Endothelial cell of umbilical vein (primary cell): ENCODE data around the gene HPS4. TPM values are rescaled to one million over a fixed set of nuclear protein-coding genes. Genes with fewer than 3 reads are reported as not detected.

Source experiments
- BruUV-seq: library from RNA; stranded (reverse); fragments of 400-500 nt; replicated peaks from 2 replicates; lab custom pipeline; 2021; lab: Mats Ljungman, UMichigan
- CTCF ChIA-PET: fragments of 300-600, 350-600 bp; sonication (Branson Sonifier 250); formaldehyde crosslinking; loops from one replicate; lab custom pipeline; 2021; ENCODE audit warnings: antibody characterized with exemption, inconsistent platforms; lab: Charles Lee
- POLR2A ChIA-PET: fragments of 300-600, 350-600 bp; sonication (Branson Sonifier 250); formaldehyde crosslinking; loops from one replicate; lab custom pipeline; 2021; ENCODE audit warnings: antibody characterized with exemption, inconsistent platforms; lab: Charles Lee
- DNase-seq: peaks from one replicate; pipeline ENCODE4 v3.0.0-alpha.2; 2011; ENCODE audit warnings: low read depth, low spot score
- FAIRE-seq: peaks from 2 replicates; lab custom pipeline; 2011; peaks lifted over from hg19 to GRCh38; lab: Jason Lieb, UNC
- H2AFZ ChIP-seq: 2 replicates; pipeline ENCODE4 v1.6.0; 2012; ENCODE audit warnings: low read depth, low read length, control low read depth, inconsistent platforms
- H3K27ac ChIP-seq: 2 replicates; pipeline ENCODE4 v1.5.1; 2011; ENCODE audit warnings: low read depth, mild to moderate bottlenecking, control low read depth, low read length, moderate library complexity; ENCODE audit not compliant: insufficient read depth
- H3K27me3 ChIP-seq, 2 experiments: 2 replicates each; pipeline versions ENCODE4 v1.6.0 to v1.6.1; 2011; ENCODE audit warnings: low read length in 2 of 2, mixed read lengths in 1 of 2; ENCODE audit not compliant: control insufficient read depth in 2 of 2, insufficient read depth in 2 of 2
- H3K36me3 ChIP-seq, 2 experiments: 2 replicates in 1 of 2; 3 replicates in 1 of 2; pipeline ENCODE4 v1.5.1; 2011; ENCODE audit warnings: low read length in 2 of 2, mild to moderate bottlenecking in 1 of 2, moderate library complexity in 1 of 2; ENCODE audit not compliant: control insufficient read depth in 2 of 2, insufficient read depth in 2 of 2; ENCODE audit errors: extremely low read depth in 1 of 2
- H3K4me1 ChIP-seq: 3 replicates; pipeline ENCODE4 v1.5.1; 2011; ENCODE audit warnings: mild to moderate bottlenecking, low read length; ENCODE audit not compliant: control insufficient read depth, insufficient read depth; ENCODE audit errors: extremely low read depth
- H3K4me2 ChIP-seq: 2 replicates; pipeline ENCODE4 v1.6.1; 2011; ENCODE audit warnings: low read length, control low read depth, mixed read lengths; ENCODE audit not compliant: insufficient read depth
- H3K4me3 ChIP-seq, 3 experiments: fragments of 200-600 bp in 1 of 3; sonication (generic), shearing (Covaris generic) in 1 of 3; replicated peaks in 1 of 3; 2 replicates each; pipeline ENCODE4 v1.5.1; 2011 to 2016; ENCODE audit warnings: control low read depth in 3 of 3, low read length in 3 of 3, mild to moderate bottlenecking in 2 of 3, inconsistent platforms in 1 of 3, low read depth in 1 of 3, moderate library complexity in 1 of 3; ENCODE audit not compliant: insufficient read depth in 1 of 3
- H3K79me2 ChIP-seq: 2 replicates; pipeline ENCODE4 v1.6.0; 2012; ENCODE audit warnings: low read length, inconsistent platforms; ENCODE audit not compliant: control insufficient read depth, insufficient read depth
- H3K9ac ChIP-seq: replicated peaks from 2 replicates; pipeline ENCODE3; 2011; ENCODE audit warnings: low read length, control low read depth; ENCODE audit not compliant: insufficient read depth; ENCODE audit errors: extremely low read depth
- H3K9me1 ChIP-seq: replicated peaks from 3 replicates; pipeline ENCODE4 v1.6.0; 2011; ENCODE audit warnings: mild to moderate bottlenecking, low read length; ENCODE audit not compliant: control insufficient read depth, insufficient read depth; ENCODE audit errors: extremely low read depth
- H3K9me3 ChIP-seq: replicated peaks from 2 replicates; pipeline ENCODE4 v1.5.1; 2012; ENCODE audit warnings: low read length, inconsistent platforms; ENCODE audit not compliant: control insufficient read depth, insufficient read depth
- H4K20me1 ChIP-seq: replicated peaks from 2 replicates; pipeline ENCODE3; 2011; ENCODE audit warnings: mild to moderate bottlenecking, low read length; ENCODE audit not compliant: control insufficient read depth, insufficient read depth; ENCODE audit errors: extremely low read depth
- EZH2 ChIP-seq: IDR thresholded peaks from 2 replicates; pipeline ENCODE4 v1.6.1; 2012; ENCODE audit warnings: borderline replicate concordance, low read depth, mild to moderate bottlenecking, moderate library complexity, low read length, inconsistent platforms; ENCODE audit not compliant: severe bottlenecking
- FOS ChIP-seq: IDR thresholded peaks from 2 replicates; pipeline ENCODE4 v1.6.1; 2011; ENCODE audit warnings: mild to moderate bottlenecking, low read length, moderate library complexity, borderline replicate concordance; ENCODE audit not compliant: insufficient read depth
- GATA2 ChIP-seq: IDR thresholded peaks from 2 replicates; pipeline ENCODE4 v1.7.0; 2011; ENCODE audit warnings: low read depth, mild to moderate bottlenecking, moderate library complexity, mixed read lengths, low read length; ENCODE audit not compliant: insufficient read length, insufficient read depth
- JUN ChIP-seq: IDR thresholded peaks from 2 replicates; pipeline ENCODE4 v1.6.1; 2011; ENCODE audit warnings: borderline replicate concordance, low read depth; ENCODE audit not compliant: insufficient read length, insufficient read depth
- MAX ChIP-seq: IDR thresholded peaks from 2 replicates; pipeline ENCODE4 v1.6.1; 2011; ENCODE audit not compliant: insufficient read depth, insufficient read length
- MYC ChIP-seq: IDR thresholded peaks from one replicate; pipeline ENCODE4 v1.6.1; 2011; ENCODE audit warnings: mild to moderate bottlenecking, low read depth, low read length
- POLR2A ChIP-seq: IDR thresholded peaks from 2 replicates; pipeline ENCODE4 v1.6.1; 2012; ENCODE audit warnings: low read depth, mild to moderate bottlenecking, control low read depth, low read length
- POLR2AphosphoS5 ChIP-seq: IDR thresholded peaks from 2 replicates; pipeline ENCODE4 v1.6.1; 2012; ENCODE audit warnings: low read depth, mild to moderate bottlenecking, control low read depth, low read length, moderate library complexity; ENCODE audit not compliant: insufficient read depth
- dilution Hi-C: fragments of 300-500 bp; cut with MboI; formaldehyde crosslinking; loops from one replicate; pipeline ENCODE4 v1.15.0; 2019; ENCODE audit warnings: low sequenced_read_pairs; ENCODE audit not compliant: extremely low pct_ligation_motif_present
- intact Hi-C: fragments of 100-400 bp; cut with micrococcal nuclease; formaldehyde crosslinking; loops from one replicate; pipeline ENCODE4 v1.10.0; 2022
- polyA plus RNA-seq, 4 experiments: library from polyadenylated mRNA; depleted of rRNA in 3 of 4; stranded (reverse) in 3 of 4; unstranded in 1 of 4; fragments of >200 nt; gene quantifications; 2 replicates each; pipeline versions ENCODE4 v1.2.1 to v1.2.3, GENCODE V29; 2011 to 2012; ENCODE audit warnings: missing spikeins in 1 of 4
- total RNA-seq: library from RNA; stranded (reverse); gene quantifications from 2 replicates; pipeline ENCODE4 v1.2.3, GENCODE V29; 2021
- TF ChIP-seq, protein P1 (sequence below), 2 donors: IDR thresholded peaks; 1 replicate in 1 of 2; 2 replicates in 1 of 2; pipeline ENCODE4 v1.5.1; 2011; ENCODE audit warnings: low read length in 2 of 2, mild to moderate bottlenecking in 2 of 2, moderate library complexity in 2 of 2, control low read depth in 1 of 2, inconsistent platforms in 1 of 2, low read depth in 1 of 2; ENCODE audit not compliant: insufficient read depth in 1 of 2; ENCODE audit errors: extremely low read depth in 1 of 2

HPS4 gene
- total and polyA plus RNA-seq, 2 donors (not counting 3 experiments of a cell fraction or from before 2014, with no cell fraction given): 28.4 to 29.7 TPM

- Histone ChIP-seq H3K36me3 (peaks cover 5 to 21% of the 10 kb centered on the region in 2 experiments), H3K9me1 (no peaks in the 10 kb centered on the region), H2AFZ (no peak overlapping the region), H3K9me3 (no peaks in the 10 kb centered on the region), H3K4me2 (no peak overlapping the region), H3K9ac (no peak overlapping the region), H3K4me1 (peaks cover 20% of the 10 kb centered on the region), H4K20me1 (no peaks in the 10 kb centered on the region), H3K4me3 (no peak overlapping the region), H3K27ac (no peak overlapping the region), H3K79me2 (peaks cover 13% of the 10 kb centered on the region), H3K27me3 (no peaks in the 10 kb centered on the region)
- ChIA-PET POLR2A (no interaction called here), CTCF (interaction anchor here (0.6 kb wide), 1 partner anchor 116 kb away, joined by 3 read pairs; no protein-coding TSS in a partner anchor)
- FAIRE-seq (no peak), DNase-seq (no peak)
- intact Hi-C loops (no loop called here), dilution Hi-C loops (no loop called here)
- BruUV-seq: no TSS peak
- TF ChIP-seq MAX: no peak
- TF ChIP-seq, protein P1, sequence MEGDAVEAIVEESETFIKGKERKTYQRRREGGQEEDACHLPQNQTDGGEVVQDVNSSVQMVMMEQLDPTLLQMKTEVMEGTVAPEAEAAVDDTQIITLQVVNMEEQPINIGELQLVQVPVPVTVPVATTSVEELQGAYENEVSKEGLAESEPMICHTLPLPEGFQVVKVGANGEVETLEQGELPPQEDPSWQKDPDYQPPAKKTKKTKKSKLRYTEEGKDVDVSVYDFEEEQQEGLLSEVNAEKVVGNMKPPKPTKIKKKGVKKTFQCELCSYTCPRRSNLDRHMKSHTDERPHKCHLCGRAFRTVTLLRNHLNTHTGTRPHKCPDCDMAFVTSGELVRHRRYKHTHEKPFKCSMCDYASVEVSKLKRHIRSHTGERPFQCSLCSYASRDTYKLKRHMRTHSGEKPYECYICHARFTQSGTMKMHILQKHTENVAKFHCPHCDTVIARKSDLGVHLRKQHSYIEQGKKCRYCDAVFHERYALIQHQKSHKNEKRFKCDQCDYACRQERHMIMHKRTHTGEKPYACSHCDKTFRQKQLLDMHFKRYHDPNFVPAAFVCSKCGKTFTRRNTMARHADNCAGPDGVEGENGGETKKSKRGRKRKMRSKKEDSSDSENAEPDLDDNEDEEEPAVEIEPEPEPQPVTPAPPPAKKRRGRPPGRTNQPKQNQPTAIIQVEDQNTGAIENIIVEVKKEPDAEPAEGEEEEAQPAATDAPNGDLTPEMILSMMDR (IDR thresholded peaks at IDR 0.05; ENCODE audit: extremely low read depth in 1 of 2, insufficient read depth in 1 of 2, low read depth in 1 of 2, low read length in 2 of 2): no peak
- no peak for TF ChIP-seq MYC
- no peak for TF ChIP-seq JUN
- no peak for TF ChIP-seq FOS
- TF ChIP-seq POLR2AphosphoS5: no peak
- TF ChIP-seq GATA2: no peak
- no peak for TF ChIP-seq EZH2
- no peak for TF ChIP-seq POLR2A
Measured at GRCh38 chr22:26476705-26477340, 6.8 kb downstream of the HPS4 start.
